Progenitor cell of endocrine pancreas (in vitro differentiated cells): ENCODE results near the gene DSG4. TPM values are rescaled to one million over a fixed set of nuclear protein-coding genes. Genes with fewer than 3 reads are reported as not detected.

Experiments
- DNase-seq: peaks from one replicate; pipeline ENCODE4 v3.0.0; 2021; ENCODE audit warnings: low spot score; ENCODE audit not compliant: unreplicated experiment
- H3K27ac Mint-ChIP-seq: 2 replicates; pipeline ENCODE4 v1.8.0; 2021; ENCODE audit warnings: mild to moderate bottlenecking, moderate library complexity, mixed read lengths
- H3K27me3 Mint-ChIP-seq: 2 replicates; pipeline ENCODE4 v1.8.0; 2021; ENCODE audit warnings: mixed read lengths
- H3K36me3 Mint-ChIP-seq: 2 replicates; pipeline ENCODE4 v1.8.0; 2022; ENCODE audit warnings: mixed read lengths; ENCODE audit not compliant: insufficient read depth
- H3K4me1 Mint-ChIP-seq: 2 replicates; pipeline ENCODE4 v1.8.0; 2021; ENCODE audit warnings: low read depth, mixed read lengths
- H3K4me3 Mint-ChIP-seq: 2 replicates; pipeline ENCODE4 v1.8.0; 2021; ENCODE audit warnings: low read depth, mild to moderate bottlenecking, moderate library complexity, mixed read lengths
- H3K9me3 Mint-ChIP-seq: 2 replicates; pipeline ENCODE4 v1.8.0; 2021; ENCODE audit warnings: low read depth, mixed read lengths
- CTCF ChIP-seq: fragments of 200-600 bp; sonication (generic); IDR thresholded peaks from one replicate; pipeline ENCODE4 v1.5.0; 2021; ENCODE audit warnings: antibody characterized with exemption, mild to moderate bottlenecking; ENCODE audit not compliant: unreplicated experiment
- total RNA-seq: library from RNA; stranded (reverse); gene quantifications from 2 replicates; pipeline ENCODE4 v1.2.1, GENCODE V29; 2021

The DSG4 gene
- total RNA-seq, 1 donor from 2014 or later = not detected

GRCh38 chr18:31436825-31437224 is 60.2 kb downstream of the DSG4 start:
- Mint-ChIP-seq H3K27me3 (peaks cover 3% of the 10 kb centered on the region), H3K9me3 (peaks cover 18% of the 10 kb centered on the region), H3K27ac (no peak overlapping the region), H3K4me1 (no peaks in the 10 kb centered on the region), H3K36me3 (peaks cover 2% of the 10 kb centered on the region), H3K4me3 (no peak overlapping the region)
- no peak for DNase-seq
- no peak for TF ChIP-seq CTCF

GRCh38 chr18:31438402-31438801 is 61.8 kb downstream of the DSG4 start:
- Mint-ChIP-seq H3K27ac (no peak overlapping the region), H3K27me3 (peaks cover 7% of the 10 kb centered on the region), H3K36me3 (no peaks in the 10 kb centered on the region), H3K9me3 (peaks cover 7% of the 10 kb centered on the region), H3K4me1 (no peaks in the 10 kb centered on the region), H3K4me3 (no peak overlapping the region)
- TF ChIP-seq CTCF = no peak
- DNase-seq = no peak

- H3K4me1 Mint-ChIP-seq = no peaks in the 10 kb centered on the region
- H3K4me3 Mint-ChIP-seq = no peak overlapping the region
- no peak for TF ChIP-seq CTCF
- no peaks in the 10 kb centered on the region for H3K9me3 Mint-ChIP-seq
- peaks cover 7% of the 10 kb centered on the region for H3K27me3 Mint-ChIP-seq
- no peaks in the 10 kb centered on the region for H3K36me3 Mint-ChIP-seq
- no peak for DNase-seq
- no peak overlapping the region for H3K27ac Mint-ChIP-seq
Observed at GRCh38 chr18:31439807-31440325, 63.3 kb downstream of the DSG4 start.

DNA sequence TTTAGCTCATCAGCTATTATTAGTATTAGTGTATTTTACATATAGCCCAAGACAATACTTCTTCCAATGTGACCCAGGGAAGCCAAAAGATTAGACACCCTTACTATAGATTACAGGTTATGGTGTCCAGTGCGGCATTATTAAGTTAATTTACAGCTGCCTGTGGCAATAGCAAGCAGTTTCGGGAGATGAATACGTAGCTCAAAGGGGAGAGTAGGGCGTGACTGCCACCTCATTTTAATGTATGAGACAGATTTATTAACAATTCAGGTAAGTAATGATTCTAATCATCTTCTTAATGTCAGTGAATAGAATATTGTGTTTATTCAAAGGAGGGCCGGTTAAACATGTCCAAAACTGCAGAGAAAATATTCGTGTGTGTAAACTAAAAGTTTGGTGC is 64.2 kb downstream of the DSG4 start:
- H3K27ac Mint-ChIP-seq = no peak overlapping the region
- TF ChIP-seq CTCF = no peak
- H3K9me3 Mint-ChIP-seq = no peaks in the 10 kb centered on the region
- DNase-seq = no peak
- peaks cover 7% of the 10 kb centered on the region for H3K27me3 Mint-ChIP-seq
- no peak overlapping the region for H3K4me3 Mint-ChIP-seq
- H3K36me3 Mint-ChIP-seq = no peaks in the 10 kb centered on the region
- H3K4me1 Mint-ChIP-seq = no peaks in the 10 kb centered on the region

GRCh38 chr18:31441493-31441892 is 64.9 kb downstream of the DSG4 start:
- no peak for DNase-seq
- H3K27me3 Mint-ChIP-seq = peaks cover 7% of the 10 kb centered on the region
- TF ChIP-seq CTCF = no peak
- H3K36me3 Mint-ChIP-seq = no peaks in the 10 kb centered on the region
- H3K9me3 Mint-ChIP-seq = no peaks in the 10 kb centered on the region
- H3K27ac Mint-ChIP-seq = no peak overlapping the region
- no peaks in the 10 kb centered on the region for H3K4me1 Mint-ChIP-seq
- no peak overlapping the region for H3K4me3 Mint-ChIP-seq
